GM21360 (cell line): ENCODE results near the gene WWC2.
A peak's percentile ranks its signal among the peaks of the same experiment; 100 is the strongest.

Source experiments
- ATAC-seq: cut with Tn5 transposase; IDR thresholded peaks from one replicate; pipeline ENCODE4 v1.9.1; 2021; ENCODE audit warnings: mild to moderate bottlenecking, moderate library complexity; ENCODE audit not compliant: unreplicated experiment

Gene WWC2

GRCh38 chr4:183098723-183099536, at the start of gene WWC2:
TSS of gene WWC2 (plus strand) at chr4:183099257. CDS start at chr4:183099492, 235 bp downstream.
- peak; percentile 84 for ATAC-seq

GRCh38 chr4:183053681-183054080, 45.4 kb upstream of the WWC2 start:
- no peak for ATAC-seq

- no peak for ATAC-seq
Measured at GRCh38 chr4:183057255-183057654, 41.8 kb upstream of the WWC2 start.

- ATAC-seq, result no peak
Measured at GRCh38 chr4:183059797-183060196, 39.3 kb upstream of the WWC2 start.

- no peak for ATAC-seq
Measured at GRCh38 chr4:183068502-183068901, 30.6 kb upstream of the WWC2 start.

- ATAC-seq, result no peak
Measured at GRCh38 chr4:183071222-183071621, 27.8 kb upstream of the WWC2 start.

GRCh38 chr4:183072176-183072575, 26.9 kb upstream of the WWC2 start:
- no peak for ATAC-seq

GRCh38 chr4:183073838-183074145, 25.3 kb upstream of the WWC2 start:
- no peak for ATAC-seq

GRCh38 chr4:183074288-183074990, 24.6 kb upstream of the WWC2 start:
- ATAC-seq, result no peak

- no peak for ATAC-seq
Measured at GRCh38 chr4:183078634-183079033, 20.4 kb upstream of the WWC2 start.

GRCh38 chr4:183080372-183081115, 18.5 kb upstream of the WWC2 start:
- no peak for ATAC-seq

GRCh38 chr4:183081116-183081469, 18.0 kb upstream of the WWC2 start:
- ATAC-seq, result no peak

GRCh38 chr4:183082053-183082452, 17.0 kb upstream of the WWC2 start:
- ATAC-seq, result no peak

GRCh38 chr4:183094393-183095198, 4.5 kb upstream of the WWC2 start:
- no peak for ATAC-seq

GRCh38 chr4:183095199-183095512, 3.9 kb upstream of the WWC2 start:
- no peak for ATAC-seq

GRCh38 chr4:183096276-183096965, 2.6 kb upstream of the WWC2 start:
- no peak for ATAC-seq

GRCh38 chr4:183097231-183098018, 1.6 kb upstream of the WWC2 start:
- no peak for ATAC-seq

GRCh38 chr4:183098019-183098722, 886 bp upstream of the WWC2 start:
- ATAC-seq, result peak; percentile 3
